GM12878 (cell line): Measurements from ENCODE around the gene APOBEC3B. TPM values are rescaled to one million over a fixed set of nuclear protein-coding genes. Genes with fewer than 3 reads are reported as not detected.

Experiments
- BACH1 ChIP-seq: fragments of 450-650 bp; IDR thresholded peaks from 2 replicates; pipeline ENCODE4 v1.6.1; 2017; ENCODE audit warnings: mild to moderate bottlenecking, borderline replicate concordance
- BMI1 ChIP-seq: fragments of 450-650 bp; IDR thresholded peaks from 2 replicates; pipeline ENCODE4 v1.6.1; 2016; ENCODE audit warnings: mild to moderate bottlenecking, moderate library complexity, borderline replicate concordance
- CBFB ChIP-seq: IDR thresholded peaks from 2 replicates; pipeline ENCODE4 v1.6.1; 2016; ENCODE audit warnings: antibody characterized with exemption, low read depth
- CEBPB ChIP-seq, 2 experiments: fragments of 150-350 bp in 1 of 2; IDR thresholded peaks; 2 replicates each; pipeline ENCODE4 v1.6.1; 2012 to 2014; ENCODE audit warnings: low read depth in 2 of 2, low read length in 2 of 2, borderline replicate concordance in 1 of 2, inconsistent platforms in 1 of 2
- CREB1 ChIP-seq: IDR thresholded peaks from 2 replicates; pipeline ENCODE4 v1.6.1; 2012; ENCODE audit warnings: low read depth, mild to moderate bottlenecking, inconsistent platforms
- EGR1 ChIP-seq, 2 experiments: IDR thresholded peaks; 1 replicate in 1 of 2; 2 replicates in 1 of 2; pipeline ENCODE4 v1.6.1; 2011 to 2012; ENCODE audit warnings: low read depth in 2 of 2, low read length in 2 of 2, borderline replicate concordance in 1 of 2, mild to moderate bottlenecking in 1 of 2, moderate library complexity in 1 of 2
- GATAD2B ChIP-seq: fragments of 450-650 bp; conservative IDR thresholded peaks from 2 replicates; pipeline ENCODE4 v1.6.1; 2017; ENCODE audit warnings: low read depth, mild to moderate bottlenecking, moderate library complexity
- MEF2A ChIP-seq: IDR thresholded peaks from 2 replicates; pipeline ENCODE4 v1.6.1; 2011; ENCODE audit warnings: low read depth, mild to moderate bottlenecking, low read length, moderate library complexity; ENCODE audit not compliant: insufficient read depth
- NFIC ChIP-seq: IDR thresholded peaks from 2 replicates; pipeline ENCODE4 v1.6.1; 2012; ENCODE audit warnings: low read depth, mild to moderate bottlenecking, inconsistent platforms, low read length, moderate library complexity
- NFYB ChIP-seq: IDR thresholded peaks from 2 replicates; pipeline ENCODE4 v1.6.1; 2011; ENCODE audit warnings: low read depth, mild to moderate bottlenecking, low read length, improper control_type of control experiment, moderate library complexity; ENCODE audit not compliant: insufficient read depth
- PAX8 ChIP-seq: fragments of 450-650 bp; IDR thresholded peaks from 2 replicates; pipeline ENCODE4 v1.6.1; 2017; ENCODE audit warnings: mild to moderate bottlenecking, moderate library complexity
- SUZ12 ChIP-seq: fragments of 200-600 bp; sonication (generic); IDR thresholded peaks from one replicate; pipeline ENCODE4 v1.6.1; 2018; ENCODE audit warnings: antibody characterized with exemption, mild to moderate bottlenecking; ENCODE audit not compliant: unreplicated experiment
- TCF12 ChIP-seq: IDR thresholded peaks from 2 replicates; pipeline ENCODE4 v1.6.1; 2011; ENCODE audit warnings: low read depth, mild to moderate bottlenecking, low read length
- ZBED1 ChIP-seq: IDR thresholded peaks from 2 replicates; pipeline ENCODE4 v1.6.1; 2016; ENCODE audit warnings: borderline replicate concordance
- ZNF207 ChIP-seq: fragments of 450-650 bp; IDR thresholded peaks from 2 replicates; pipeline ENCODE4 v1.6.1; 2014; ENCODE audit warnings: antibody characterized with exemption, mild to moderate bottlenecking, borderline replicate concordance
- ZNF592 ChIP-seq: fragments of 450-650 bp; IDR thresholded peaks from 2 replicates; pipeline ENCODE4 v1.6.1; 2017; ENCODE audit warnings: mild to moderate bottlenecking, moderate library complexity
- polyA plus RNA-seq, 11 experiments: library from polyadenylated mRNA; depleted of rRNA in 4 of 11; unstranded in 6 of 11; stranded (reverse) in 5 of 11; fragments of >200 nt; fragmentation: Nextera tagmentation in 4 of 11; fragmentation: Illumina TruSeq in 1 of 11; extraction: Ambion mirVana in 4 of 11; extraction: Trizol in 1 of 11; gene quantifications; 1 replicate in 1 of 11; 2 replicates in 10 of 11; pipeline versions ENCODE4 v1.2.1 to v1.2.3, GENCODE V29; 2011 to 2016; ENCODE audit warnings: inconsistent platforms in 2 of 11, missing spikeins in 2 of 11, low read depth in 1 of 11
- total RNA-seq, 4 experiments: library from RNA; depleted of rRNA in 3 of 4; stranded (reverse); fragments of >200 nt in 3 of 4; fragmentation: Illumina TruSeq in 1 of 4; extraction: Trizol in 1 of 4; gene quantifications; 2 replicates each; pipeline versions ENCODE4 v1.2.1 to v1.2.3, GENCODE V29; 2013 to 2021
- TF ChIP-seq, protein P1 (sequence below): fragments of 450-650 bp; formaldehyde crosslinking; IDR thresholded peaks from 2 replicates; pipeline ENCODE4 v1.4.0; 2022; ENCODE audit warnings: mild to moderate bottlenecking, moderate library complexity
- TF ChIP-seq, protein P2 (sequence below): fragments of 450-650 bp; conservative IDR thresholded peaks from 2 replicates; pipeline ENCODE4 v1.6.1; 2017; ENCODE audit warnings: mild to moderate bottlenecking, moderate library complexity
- TF ChIP-seq, protein P3 (sequence below): fragments of 450-650 bp; IDR thresholded peaks from 2 replicates; pipeline ENCODE4 v1.6.1; 2014; ENCODE audit warnings: mild to moderate bottlenecking

Gene APOBEC3B
- total and polyA plus RNA-seq, 10 of the 15 experiments (the other 5 are each of a cell fraction or from before 2014, with no cell fraction given) = 2.4 to 75.1 (median 30.9) TPM

GRCh38 chr22:38953577-38954413 is 28.4 kb upstream of the APOBEC3B start (continued):
- peak; percentile 94 for TF ChIP-seq CREB1
- TF ChIP-seq, protein P1, sequence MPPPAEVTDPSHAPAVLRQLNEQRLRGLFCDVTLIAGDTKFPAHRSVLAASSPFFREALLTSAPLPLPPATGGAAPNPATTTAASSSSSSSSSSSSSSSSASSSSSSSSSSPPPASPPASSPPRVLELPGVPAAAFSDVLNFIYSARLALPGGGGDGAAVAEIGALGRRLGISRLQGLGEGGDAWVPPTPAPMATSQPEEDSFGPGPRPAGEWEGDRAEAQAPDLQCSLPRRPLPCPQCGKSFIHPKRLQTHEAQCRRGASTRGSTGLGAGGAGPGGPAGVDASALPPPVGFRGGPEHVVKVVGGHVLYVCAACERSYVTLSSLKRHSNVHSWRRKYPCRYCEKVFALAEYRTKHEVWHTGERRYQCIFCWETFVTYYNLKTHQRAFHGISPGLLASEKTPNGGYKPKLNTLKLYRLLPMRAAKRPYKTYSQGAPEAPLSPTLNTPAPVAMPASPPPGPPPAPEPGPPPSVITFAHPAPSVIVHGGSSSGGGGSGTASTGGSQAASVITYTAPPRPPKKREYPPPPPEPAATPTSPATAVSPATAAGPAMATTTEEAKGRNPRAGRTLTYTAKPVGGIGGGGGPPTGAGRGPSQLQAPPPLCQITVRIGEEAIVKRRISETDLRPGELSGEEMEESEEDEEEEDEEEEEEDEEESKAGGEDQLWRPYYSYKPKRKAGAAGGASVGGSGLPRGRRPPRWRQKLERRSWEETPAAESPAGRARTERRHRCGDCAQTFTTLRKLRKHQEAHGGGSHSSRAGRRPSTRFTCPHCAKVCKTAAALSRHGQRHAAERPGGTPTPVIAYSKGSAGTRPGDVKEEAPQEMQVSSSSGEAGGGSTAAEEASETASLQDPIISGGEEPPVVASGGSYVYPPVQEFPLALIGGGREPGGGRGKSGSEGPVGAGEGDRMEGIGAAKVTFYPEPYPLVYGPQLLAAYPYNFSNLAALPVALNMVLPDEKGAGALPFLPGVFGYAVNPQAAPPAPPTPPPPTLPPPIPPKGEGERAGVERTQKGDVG = no peak
- no peak for TF ChIP-seq EGR1 (IDR thresholded peaks at IDR 0.05; ENCODE audit: borderline replicate concordance in 1 of 2, low read depth in 2 of 2, low read length in 2 of 2)
- no peak for TF ChIP-seq ZBED1
- TF ChIP-seq NFIC = no peak
- peak in 1 of 2 experiments; percentile 58; a peak in 1 of 4 replicates for TF ChIP-seq CEBPB (IDR thresholded peaks at IDR 0.05; ENCODE audit: borderline replicate concordance in 1 of 2, low read depth in 2 of 2, low read length in 2 of 2)
- TF ChIP-seq, protein P2, sequence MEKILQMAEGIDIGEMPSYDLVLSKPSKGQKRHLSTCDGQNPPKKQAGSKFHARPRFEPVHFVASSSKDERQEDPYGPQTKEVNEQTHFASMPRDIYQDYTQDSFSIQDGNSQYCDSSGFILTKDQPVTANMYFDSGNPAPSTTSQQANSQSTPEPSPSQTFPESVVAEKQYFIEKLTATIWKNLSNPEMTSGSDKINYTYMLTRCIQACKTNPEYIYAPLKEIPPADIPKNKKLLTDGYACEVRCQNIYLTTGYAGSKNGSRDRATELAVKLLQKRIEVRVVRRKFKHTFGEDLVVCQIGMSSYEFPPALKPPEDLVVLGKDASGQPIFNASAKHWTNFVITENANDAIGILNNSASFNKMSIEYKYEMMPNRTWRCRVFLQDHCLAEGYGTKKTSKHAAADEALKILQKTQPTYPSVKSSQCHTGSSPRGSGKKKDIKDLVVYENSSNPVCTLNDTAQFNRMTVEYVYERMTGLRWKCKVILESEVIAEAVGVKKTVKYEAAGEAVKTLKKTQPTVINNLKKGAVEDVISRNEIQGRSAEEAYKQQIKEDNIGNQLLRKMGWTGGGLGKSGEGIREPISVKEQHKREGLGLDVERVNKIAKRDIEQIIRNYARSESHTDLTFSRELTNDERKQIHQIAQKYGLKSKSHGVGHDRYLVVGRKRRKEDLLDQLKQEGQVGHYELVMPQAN = no peak
- TF ChIP-seq ZNF207 = no peak
- no peak for TF ChIP-seq PAX8
- TF ChIP-seq ZNF592 = no peak
- no peak for TF ChIP-seq BMI1
- TF ChIP-seq CBFB = no peak
- TF ChIP-seq GATAD2B = no peak
- TF ChIP-seq NFYB = 0 out of 2 replicates have a peak, but pooled peaks have one; percentile 8
- no peak for TF ChIP-seq MEF2A
- TF ChIP-seq, protein P3, sequence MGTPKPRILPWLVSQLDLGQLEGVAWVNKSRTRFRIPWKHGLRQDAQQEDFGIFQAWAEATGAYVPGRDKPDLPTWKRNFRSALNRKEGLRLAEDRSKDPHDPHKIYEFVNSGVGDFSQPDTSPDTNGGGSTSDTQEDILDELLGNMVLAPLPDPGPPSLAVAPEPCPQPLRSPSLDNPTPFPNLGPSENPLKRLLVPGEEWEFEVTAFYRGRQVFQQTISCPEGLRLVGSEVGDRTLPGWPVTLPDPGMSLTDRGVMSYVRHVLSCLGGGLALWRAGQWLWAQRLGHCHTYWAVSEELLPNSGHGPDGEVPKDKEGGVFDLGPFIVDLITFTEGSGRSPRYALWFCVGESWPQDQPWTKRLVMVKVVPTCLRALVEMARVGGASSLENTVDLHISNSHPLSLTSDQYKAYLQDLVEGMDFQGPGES = no peak
- TF ChIP-seq BACH1 = no peak
- no peak for TF ChIP-seq SUZ12
- TF ChIP-seq TCF12 = no peak
